HT-29 (cell line): ENCODE data around the gene GH1. TPM values are rescaled to one million over a fixed set of nuclear protein-coding genes. Genes with fewer than 3 reads are reported as not detected.

Experiments
- DNase-seq: peaks from one replicate; pipeline ENCODE4 v3.0.0-alpha.2; 2015; ENCODE audit warnings: low spot score
- total RNA-seq: library from RNA; depleted of rRNA; stranded (reverse); fragments of >200 nt; shearing (Covaris generic); gene quantifications from 2 replicates; pipeline ENCODE4 v1.2.3, GENCODE V29; 2014

Gene GH1
- total RNA-seq, 1 experiment from 2014 or later: not detected

- DNase-seq: no peak
Measured at GRCh38 chr17:63944736-63945499, 26.3 kb upstream of the GH1 start.

GRCh38 chr17:63943745-63944144 lies 25.1 kb upstream of the GH1 start:
- DNase-seq: no peak

- no peak for DNase-seq
Measured at GRCh38 chr17:63942309-63942985, 23.8 kb upstream of the GH1 start.

- DNase-seq: no peak
Measured at GRCh38 chr17:63941751-63942150, 23.1 kb upstream of the GH1 start.

GRCh38 chr17:63941162-63941561 lies 22.5 kb upstream of the GH1 start:
- DNase-seq: no peak

GRCh38 chr17:63940584-63940983 lies 21.9 kb upstream of the GH1 start:
- DNase-seq: no peak

- no peak for DNase-seq
Measured at GRCh38 chr17:63939884-63940283, 21.2 kb upstream of the GH1 start.

GRCh38 chr17:63939401-63939800 lies 20.8 kb upstream of the GH1 start:
- no peak for DNase-seq

GRCh38 chr17:63937920-63938319 lies 19.3 kb upstream of the GH1 start:
- DNase-seq: no peak

GRCh38 chr17:63937319-63937718 lies 18.7 kb upstream of the GH1 start:
- DNase-seq: no peak

GRCh38 chr17:63934183-63935112 lies 15.8 kb upstream of the GH1 start:
- DNase-seq: no peak

GRCh38 chr17:63933598-63933997 lies 15.0 kb upstream of the GH1 start:
- no peak for DNase-seq

- no peak for DNase-seq
Measured at GRCh38 chr17:63932721-63933120, 14.1 kb upstream of the GH1 start.

- no peak for DNase-seq
Measured at GRCh38 chr17:63931981-63932561, 13.4 kb upstream of the GH1 start, which contains the start of gene CD79B. TSS of gene CD79B (minus strand) at chr17:63932331. CDS start at chr17:63932261, 70 bp downstream.

GRCh38 chr17:63930951-63931575 lies 12.4 kb upstream of the GH1 start:
- DNase-seq: no peak

GRCh38 chr17:63929860-63930766 lies 11.5 kb upstream of the GH1 start:
- DNase-seq: no peak

GRCh38 chr17:63928966-63929695 lies 10.5 kb upstream of the GH1 start:
- DNase-seq: no peak

GRCh38 chr17:63928172-63928666 lies 9.6 kb upstream of the GH1 start:
- no peak for DNase-seq
